ENCODE data around the gene C1QTNF6. TPM values are rescaled to one million over a fixed set of nuclear protein-coding genes. Genes with fewer than 3 reads are reported as not detected.

The C1QTNF6 gene
- total and polyA plus RNA-seq, 10 of the 15 experiments (the other 5 are each of a cell fraction or from before 2014, with no cell fraction given), result 0.16 to 4.1 (median 1.3) TPM

DNA sequence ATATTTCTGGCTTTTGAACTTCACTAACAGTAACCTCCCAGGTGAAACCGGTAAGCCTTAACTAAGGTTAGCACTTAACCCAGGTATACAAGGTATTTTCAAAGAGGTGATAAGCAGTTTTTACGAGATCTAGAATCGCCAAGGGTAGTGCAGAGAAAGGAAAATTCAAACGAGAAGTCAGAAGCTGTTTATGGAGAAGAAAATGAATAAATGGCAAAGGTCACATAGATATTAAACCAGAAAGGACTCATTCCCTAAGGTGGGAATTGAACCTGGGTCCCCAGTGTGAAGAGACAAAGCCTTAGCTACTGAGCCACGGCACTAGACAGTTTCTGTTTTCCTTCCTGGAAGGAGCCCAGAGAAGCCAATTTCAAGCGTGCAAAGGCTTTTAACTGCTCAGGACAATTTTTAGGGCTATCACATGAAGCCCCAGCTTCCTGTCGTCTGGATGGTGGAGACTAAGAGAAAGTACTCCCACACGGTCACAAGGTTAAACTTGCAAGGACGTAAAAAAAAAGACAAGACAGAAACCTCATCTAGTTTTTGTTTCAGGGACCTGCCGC lies 5.7 kb upstream of the C1QTNF6 start:
- POLR2A ChIA-PET, result interaction anchor here (0.7 to 2.1 kb wide), 10 partner anchors 8 to 66 kb away, joined by 3 to 10 read pairs (median 4); partner anchors contain the start of genes IL2RB and RAC2
- TF ChIP-seq ZNF24 (IDR thresholded peaks at IDR 0.05), result peak; percentile 92
- TF ChIP-seq ZNF384 (IDR thresholded peaks at IDR 0.05; ENCODE audit: borderline replicate concordance, low read depth, low read length), result peak; percentile 82
- TF ChIP-seq IKZF1 (conservative IDR thresholded peaks at IDR 0.05), result peak; percentile 75
- TF ChIP-seq RFX5 (IDR thresholded peaks at IDR 0.05; ENCODE audit: low read depth, low read length), result no peak
- no peak for TF ChIP-seq NR2C1 (IDR thresholded peaks at IDR 0.05)
- no peak for TF ChIP-seq SMC3 (IDR thresholded peaks at IDR 0.05; ENCODE audit: borderline replicate concordance, low read length)
- TF ChIP-seq BHLHE40 (IDR thresholded peaks at IDR 0.05; ENCODE audit: borderline replicate concordance in 1 of 2, low read depth in 2 of 2, low read length in 1 of 2), result peak; percentile 47 to 48; a peak in 2 of 4 replicates
- TF ChIP-seq RAD51 (IDR thresholded peaks at IDR 0.05), result peak; percentile 73
- peak; percentile 31; the same call in 1 of the 2 replicates for TF ChIP-seq MXI1 (IDR thresholded peaks at IDR 0.05; ENCODE audit: low read depth, low read length)
- no peak for TF ChIP-seq EED (IDR thresholded peaks at IDR 0.05; ENCODE audit: low read depth)
- TF ChIP-seq BACH1 (IDR thresholded peaks at IDR 0.05; ENCODE audit: borderline replicate concordance), result no peak
- peak; percentile 62; the same call in 1 of the 2 replicates for TF ChIP-seq NR2F1 (conservative IDR thresholded peaks at IDR 0.05)
- TF ChIP-seq POLR2A (IDR thresholded peaks at IDR 0.05; ENCODE audit: low read depth, low read length), result no peak
- TF ChIP-seq, protein P1, sequence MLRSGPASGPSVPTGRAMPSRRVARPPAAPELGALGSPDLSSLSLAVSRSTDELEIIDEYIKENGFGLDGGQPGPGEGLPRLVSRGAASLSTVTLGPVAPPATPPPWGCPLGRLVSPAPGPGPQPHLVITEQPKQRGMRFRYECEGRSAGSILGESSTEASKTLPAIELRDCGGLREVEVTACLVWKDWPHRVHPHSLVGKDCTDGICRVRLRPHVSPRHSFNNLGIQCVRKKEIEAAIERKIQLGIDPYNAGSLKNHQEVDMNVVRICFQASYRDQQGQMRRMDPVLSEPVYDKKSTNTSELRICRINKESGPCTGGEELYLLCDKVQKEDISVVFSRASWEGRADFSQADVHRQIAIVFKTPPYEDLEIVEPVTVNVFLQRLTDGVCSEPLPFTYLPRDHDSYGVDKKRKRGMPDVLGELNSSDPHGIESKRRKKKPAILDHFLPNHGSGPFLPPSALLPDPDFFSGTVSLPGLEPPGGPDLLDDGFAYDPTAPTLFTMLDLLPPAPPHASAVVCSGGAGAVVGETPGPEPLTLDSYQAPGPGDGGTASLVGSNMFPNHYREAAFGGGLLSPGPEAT (IDR thresholded peaks at IDR 0.05; ENCODE audit: low read depth), result peak; percentile 90
- TF ChIP-seq NFYB (IDR thresholded peaks at IDR 0.05; ENCODE audit: insufficient read depth, low read depth, low read length), result no peak
- no peak for TF ChIP-seq STAT1 (conservative IDR thresholded peaks at IDR 0.05)
- TF ChIP-seq CHD1 (IDR thresholded peaks at IDR 0.05; ENCODE audit: low read depth, low read length), result no peak
- TF ChIP-seq CHD2 (IDR thresholded peaks at IDR 0.05; ENCODE audit: borderline replicate concordance, low read depth, low read length), result no peak
- TF ChIP-seq, protein P2, sequence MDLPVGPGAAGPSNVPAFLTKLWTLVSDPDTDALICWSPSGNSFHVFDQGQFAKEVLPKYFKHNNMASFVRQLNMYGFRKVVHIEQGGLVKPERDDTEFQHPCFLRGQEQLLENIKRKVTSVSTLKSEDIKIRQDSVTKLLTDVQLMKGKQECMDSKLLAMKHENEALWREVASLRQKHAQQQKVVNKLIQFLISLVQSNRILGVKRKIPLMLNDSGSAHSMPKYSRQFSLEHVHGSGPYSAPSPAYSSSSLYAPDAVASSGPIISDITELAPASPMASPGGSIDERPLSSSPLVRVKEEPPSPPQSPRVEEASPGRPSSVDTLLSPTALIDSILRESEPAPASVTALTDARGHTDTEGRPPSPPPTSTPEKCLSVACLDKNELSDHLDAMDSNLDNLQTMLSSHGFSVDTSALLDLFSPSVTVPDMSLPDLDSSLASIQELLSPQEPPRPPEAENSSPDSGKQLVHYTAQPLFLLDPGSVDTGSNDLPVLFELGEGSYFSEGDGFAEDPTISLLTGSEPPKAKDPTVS (IDR thresholded peaks at IDR 0.05; ENCODE audit: low read depth, low read length), result no peak
- TF ChIP-seq, protein P3, sequence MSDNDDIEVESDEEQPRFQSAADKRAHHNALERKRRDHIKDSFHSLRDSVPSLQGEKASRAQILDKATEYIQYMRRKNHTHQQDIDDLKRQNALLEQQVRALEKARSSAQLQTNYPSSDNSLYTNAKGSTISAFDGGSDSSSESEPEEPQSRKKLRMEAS (IDR thresholded peaks at IDR 0.05; ENCODE audit: low read depth, low read length), result no peak
- TF ChIP-seq SRF (IDR thresholded peaks at IDR 0.05; ENCODE audit: low read depth in 2 of 2, low read length in 2 of 2), result no peak
- peak in 1 of 2 experiments; percentile 57; a peak in 1 of 4 replicates for TF ChIP-seq EP300 (IDR thresholded peaks at IDR 0.05; ENCODE audit: borderline replicate concordance in 1 of 2, control insufficient read depth in 1 of 2, low read depth in 2 of 2, low read length in 2 of 2)

More for the DNA sequence above, 5.7 kb upstream of the C1QTNF6 start:
- peaks cover 5% of the 10 kb centered on the region; the same call in 1 of the 2 replicates for H3K79me2 ChIP-seq (ENCODE audit: control insufficient read depth, insufficient read depth, low read length)
- H3K36me3 ChIP-seq (ENCODE audit: control insufficient read depth in 2 of 2, insufficient read depth in 2 of 2, low read length in 1 of 2), result no peaks in the 10 kb centered on the region
- 19% methylated on average over 10 of the region's 10 CpGs for WGBS (ENCODE audit: insufficient coverage, insufficient replicate concordance, low lambda C conversion rate, missing lambda C conversion rate)
- H3K27me3 ChIP-seq (replicated peaks in 1 of 2; ENCODE audit: control insufficient read depth in 2 of 2, insufficient read depth in 2 of 2, low read length in 1 of 2), result no peaks in the 10 kb centered on the region
- RAD21 ChIA-PET (ENCODE audit: unreplicated experiment), result interaction anchor here (0.9 to 3.2 kb wide), 6 partner anchors 29 to 148 kb away, joined by 3 to 22 read pairs (median 4); partner anchors contain the start of gene IL2RB
- SMC1A ChIA-PET (ENCODE audit: uncharacterized antibody, unreplicated experiment), result interaction anchor here (0.6 to 5.5 kb wide), 17 partner anchors 10 to 234 kb away, joined by 3 to 64 read pairs (median 3); partner anchors contain the start of gene IL2RB
- no peaks in the 10 kb centered on the region for H4K20me1 ChIP-seq (ENCODE audit: control insufficient read depth, insufficient read depth)
- ATAC-seq (peak; percentile 34), DNase-seq (ENCODE audit: low read depth, low spot score) (no peak), FAIRE-seq (no peak)
- H3K4me2 ChIP-seq (ENCODE audit: control insufficient read depth, insufficient read depth), result peak overlapping the region; percentile 11; the same call in 1 of the 2 replicates
- H3K27ac ChIP-seq (ENCODE audit: control insufficient read depth, insufficient read depth), result peak overlapping the region; percentile 49
- intact Hi-C loops (cut with micrococcal nuclease; ENCODE audit: unreplicated experiment), result loop anchor here (1.0 to 10.0 kb wide), 3 partner anchors 27 to 409 kb away; partner anchors contain the start of gene IL2RB
- H3K4me1 ChIP-seq (ENCODE audit: control insufficient read depth, insufficient read depth, low read length), result peaks cover 18% of the 10 kb centered on the region
- peak overlapping the region; percentile 65 for H2AFZ ChIP-seq (ENCODE audit: control insufficient read depth, low read depth, low read length)
- no TSS peak for BruUV-seq (replicated peaks)
- CTCF ChIA-PET, result interaction anchor here (0.6 to 6.4 kb wide), 14 partner anchors 13 to 148 kb away, joined by 3 to 53 read pairs (median 3); partner anchors contain the start of gene IL2RB
- H3K9ac ChIP-seq (ENCODE audit: control insufficient read depth, insufficient read depth, low read length), result 0 out of 2 replicates have a peak overlapping the region, but pooled peaks have one; percentile 9
- H3K4me3 ChIP-seq, result no peak overlapping the region
- H3K9me3 ChIP-seq (replicated peaks; ENCODE audit: control insufficient read depth, insufficient read depth, low read length), result no peaks in the 10 kb centered on the region; the same call in 2 of the 3 replicates
- in situ Hi-C loops (cut with MboI), result no loop called here

All from GM12878 (cell line).